HCT116 (cell line): ENCODE measurements around the gene WDR31. TPM values are rescaled to one million over a fixed set of nuclear protein-coding genes. Genes with fewer than 3 reads are reported as not detected.

Experiments
- ATAC-seq: fragments of 200-7000 bp; cut with Tn5 transposase; 2 replicates; pipeline ENCODE4 v1.9.1; 2020; ENCODE audit warnings: mild to moderate bottlenecking, moderate library complexity
- BruUV-seq: library from RNA; stranded (reverse); fragments of 400-500 nt; replicated peaks from 2 replicates; lab custom pipeline; 2021; lab: Mats Ljungman, UMichigan
- CTCF ChIA-PET: fragments of 300-600 bp; sonication (Branson Sonifier 250); formaldehyde crosslinking; loops from one replicate; lab custom pipeline; 2021; ENCODE audit warnings: antibody characterized with exemption; lab: Charles Lee
- POLR2A ChIA-PET: fragments of 300-600, 350-600 bp; sonication (Branson Sonifier 250); formaldehyde crosslinking; loops from one replicate; lab custom pipeline; 2021; ENCODE audit warnings: antibody characterized with exemption; lab: Charles Lee
- RAD21 ChIA-PET, 2 experiments: fragments of 300-600 bp; sonication (Branson Sonifier 250); formaldehyde crosslinking; loops; one replicate each; lab custom pipeline; 2023; ENCODE audit warnings: low total read pairs in 2 of 2; ENCODE audit not compliant: uncharacterized antibody in 2 of 2, unreplicated experiment in 2 of 2, low non-redundant PET in 1 of 2; lab: Charles Lee
- DNase-seq: peaks from one replicate; pipeline ENCODE4 v3.0.0-alpha.2; 2010; ENCODE audit warnings: low read depth, low spot score
- H2AFZ ChIP-seq: fragments of 200-600 bp; shearing (Covaris generic), sonication (generic); 2 replicates; pipeline ENCODE4 v1.6.1; 2017; ENCODE audit warnings: low read depth, mixed run types, mixed read lengths, antibody characterized with exemption, low read length; ENCODE audit not compliant: poor library complexity, severe bottlenecking
- H3K27ac ChIP-seq: 2 replicates; pipeline ENCODE4 v1.5.1; 2012; ENCODE audit warnings: low read depth, low read length
- H3K27me3 ChIP-seq: fragments of 200-600 bp; sonication (generic); 2 replicates; pipeline ENCODE4 v1.6.1; 2016; ENCODE audit warnings: mixed run types, low read length, mixed read lengths; ENCODE audit not compliant: insufficient read depth
- H3K36me3 ChIP-seq, 2 experiments: fragments of 200-500 bp in 1 of 2; fragments of 200-600 bp in 1 of 2; sonication (Bioruptor generic) in 1 of 2; sonication (generic) in 1 of 2; 2 replicates each; pipeline versions ENCODE4 v1.5.1 to v1.6.1; 2014 to 2016; ENCODE audit warnings: low read length in 2 of 2, inconsistent platforms in 1 of 2, mixed read lengths in 1 of 2, mixed run types in 1 of 2; ENCODE audit not compliant: insufficient read depth in 2 of 2, control insufficient read depth in 1 of 2
- H3K4me1 ChIP-seq, 2 experiments: fragments of 200-600 bp in 1 of 2; sonication (generic) in 1 of 2; 2 replicates each; pipeline versions ENCODE4 v1.5.1 to v1.6.1; 2012 to 2017; ENCODE audit warnings: low read length in 2 of 2, inconsistent platforms in 1 of 2, mild to moderate bottlenecking in 1 of 2, mixed read lengths in 1 of 2, mixed run types in 1 of 2, moderate library complexity in 1 of 2; ENCODE audit not compliant: insufficient read depth in 2 of 2, control insufficient read depth in 1 of 2
- H3K4me2 ChIP-seq: fragments of 200-600 bp; sonication (generic); 2 replicates; pipeline ENCODE4 v1.6.1; 2017; ENCODE audit warnings: mixed run types, low read length, mixed read lengths
- H3K4me3 ChIP-seq, 2 experiments: fragments of 200-600 bp in 1 of 2; sonication (generic) in 1 of 2; replicated peaks in 1 of 2; 2 replicates each; pipeline ENCODE4 v1.5.1; 2011 to 2016; ENCODE audit warnings: low read length in 2 of 2, control low read depth in 1 of 2, low read depth in 1 of 2, mild to moderate bottlenecking in 1 of 2, mixed read lengths in 1 of 2, mixed run types in 1 of 2
- H3K79me2 ChIP-seq: fragments of 200-600 bp; sonication (generic); 2 replicates; pipeline ENCODE4 v1.6.1; 2017; ENCODE audit warnings: mild to moderate bottlenecking, mixed run types, low read length, moderate library complexity, mixed read lengths; ENCODE audit not compliant: insufficient read depth
- H3K9ac ChIP-seq: fragments of 200-600 bp; sonication (generic); 2 replicates; pipeline ENCODE4 v1.6.1; 2016; ENCODE audit warnings: low read length, mixed read lengths
- H3K9me2 ChIP-seq: fragments of 200-600 bp; sonication (generic), shearing (Covaris generic); 2 replicates; pipeline ENCODE4 v1.6.1; 2017; ENCODE audit warnings: mixed run types, mild to moderate bottlenecking, moderate library complexity; ENCODE audit not compliant: insufficient read depth
- H3K9me3 ChIP-seq, 2 experiments: fragments of 200-500 bp in 1 of 2; fragments of 200-600 bp in 1 of 2; sonication (Bioruptor generic) in 1 of 2; sonication (generic) in 1 of 2; 2 replicates each; pipeline ENCODE4 v1.6.1; 2014 to 2017; ENCODE audit warnings: low read length in 2 of 2, mixed read lengths in 2 of 2, inconsistent platforms in 1 of 2, low read depth in 1 of 2, mild to moderate bottlenecking in 1 of 2, mixed run types in 1 of 2, moderate library complexity in 1 of 2; ENCODE audit not compliant: control insufficient read depth in 1 of 2, insufficient read depth in 1 of 2
- H4K20me1 ChIP-seq: fragments of 200-600 bp; sonication (generic), shearing (Covaris generic); 2 replicates; pipeline ENCODE4 v1.6.1; 2017; ENCODE audit warnings: mixed run types, mild to moderate bottlenecking, moderate library complexity; ENCODE audit not compliant: insufficient read depth
- CEBPB ChIP-seq: IDR thresholded peaks from 2 replicates; pipeline ENCODE4 v1.6.1; 2012; ENCODE audit warnings: low read depth
- ELF1 ChIP-seq: IDR thresholded peaks from 2 replicates; pipeline ENCODE4 v1.6.1; 2012; ENCODE audit warnings: low read depth, borderline replicate concordance
- EZH2 ChIP-seq: fragments of 200-600 bp; sonication (generic); IDR thresholded peaks from 2 replicates; pipeline ENCODE4 v1.6.1; 2017; ENCODE audit warnings: antibody characterized with exemption, mixed run types
- FOSL1 ChIP-seq: IDR thresholded peaks from 2 replicates; pipeline ENCODE4 v1.6.1; 2012; ENCODE audit warnings: low read depth
- POLR2A ChIP-seq: IDR thresholded peaks from 2 replicates; pipeline ENCODE4 v1.7.0; 2011; ENCODE audit warnings: borderline replicate concordance; ENCODE audit not compliant: insufficient read depth, insufficient read length; ENCODE audit errors: extremely low read depth
- POLR2AphosphoS5 ChIP-seq: IDR thresholded peaks from 2 replicates; pipeline ENCODE4 v1.6.1; 2011; ENCODE audit warnings: mild to moderate bottlenecking, low read depth, low read length, moderate library complexity
- SIN3A ChIP-seq: IDR thresholded peaks from 2 replicates; pipeline ENCODE4 v1.6.1; 2012; ENCODE audit warnings: low read depth
- ZNF274 ChIP-seq: fragments of 200-500 bp; sonication (Bioruptor generic); IDR thresholded peaks from 2 replicates; pipeline ENCODE4 v1.6.1; 2014; ENCODE audit warnings: mild to moderate bottlenecking, low read depth, low read length, inconsistent platforms
- intact Hi-C: fragments of 100-400 bp; cut with micrococcal nuclease; formaldehyde crosslinking; loops from 2 replicates; pipeline ENCODE4 v1.10.0; 2022
- total RNA-seq: library from RNA; stranded (reverse); gene quantifications from one replicate; pipeline ENCODE4 v1.2.1, GENCODE V29; 2021; ENCODE audit not compliant: unreplicated experiment
- TF ChIP-seq, protein P1 (sequence below), 3 experiments: fragments of 200-600 bp in 1 of 3; sonication (generic) in 1 of 3; IDR thresholded peaks in 2 of 3; conservative IDR thresholded peaks in 1 of 3; 2 replicates each; pipeline ENCODE4 v1.5.1; 2012 to 2017; ENCODE audit warnings: low read depth in 2 of 3, low read length in 2 of 3, antibody characterized with exemption in 1 of 3, borderline replicate concordance in 1 of 3, control low read depth in 1 of 3, mild to moderate bottlenecking in 1 of 3, mixed read lengths in 1 of 3, mixed run types in 1 of 3, moderate library complexity in 1 of 3; ENCODE audit not compliant: insufficient read depth in 1 of 3

The WDR31 gene
- total RNA-seq, 1 experiment from 2014 or later, result 5.9 TPM

DNA sequence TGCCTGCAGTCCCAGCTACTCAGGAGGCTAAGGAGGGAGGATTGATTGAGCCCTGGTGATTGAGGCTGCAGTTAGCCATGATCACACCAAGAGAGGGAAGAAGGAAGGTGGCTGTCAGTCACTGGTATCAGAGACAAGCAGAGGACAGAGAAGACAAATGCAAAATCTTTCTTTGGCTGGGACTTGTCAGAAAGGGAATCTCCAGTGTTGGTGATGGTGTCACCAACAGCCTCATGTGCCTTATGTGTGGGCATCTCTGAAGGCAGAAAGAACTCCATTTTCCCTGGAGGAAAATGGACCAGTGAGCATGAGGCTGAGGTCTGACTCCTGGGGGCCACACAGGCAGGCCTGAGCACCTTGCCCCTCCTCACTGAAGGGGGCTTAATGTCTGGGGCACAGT, 24.8 kb downstream of the WDR31 start (continued):
- no peak for TF ChIP-seq ELF1
- no peak for TF ChIP-seq ZNF274
- TF ChIP-seq EZH2, result no peak
- TF ChIP-seq SIN3A, result no peak
- TF ChIP-seq POLR2A, result no peak
- TF ChIP-seq, protein P1, sequence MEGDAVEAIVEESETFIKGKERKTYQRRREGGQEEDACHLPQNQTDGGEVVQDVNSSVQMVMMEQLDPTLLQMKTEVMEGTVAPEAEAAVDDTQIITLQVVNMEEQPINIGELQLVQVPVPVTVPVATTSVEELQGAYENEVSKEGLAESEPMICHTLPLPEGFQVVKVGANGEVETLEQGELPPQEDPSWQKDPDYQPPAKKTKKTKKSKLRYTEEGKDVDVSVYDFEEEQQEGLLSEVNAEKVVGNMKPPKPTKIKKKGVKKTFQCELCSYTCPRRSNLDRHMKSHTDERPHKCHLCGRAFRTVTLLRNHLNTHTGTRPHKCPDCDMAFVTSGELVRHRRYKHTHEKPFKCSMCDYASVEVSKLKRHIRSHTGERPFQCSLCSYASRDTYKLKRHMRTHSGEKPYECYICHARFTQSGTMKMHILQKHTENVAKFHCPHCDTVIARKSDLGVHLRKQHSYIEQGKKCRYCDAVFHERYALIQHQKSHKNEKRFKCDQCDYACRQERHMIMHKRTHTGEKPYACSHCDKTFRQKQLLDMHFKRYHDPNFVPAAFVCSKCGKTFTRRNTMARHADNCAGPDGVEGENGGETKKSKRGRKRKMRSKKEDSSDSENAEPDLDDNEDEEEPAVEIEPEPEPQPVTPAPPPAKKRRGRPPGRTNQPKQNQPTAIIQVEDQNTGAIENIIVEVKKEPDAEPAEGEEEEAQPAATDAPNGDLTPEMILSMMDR (IDR thresholded peaks at IDR 0.05 in 2 of 3, conservative IDR thresholded peaks at IDR 0.05 in 1 of 3; ENCODE audit: borderline replicate concordance in 1 of 3, insufficient read depth in 1 of 3, low read depth in 2 of 3, low read length in 2 of 3), result no peak
- no peak for TF ChIP-seq CEBPB

DNA sequence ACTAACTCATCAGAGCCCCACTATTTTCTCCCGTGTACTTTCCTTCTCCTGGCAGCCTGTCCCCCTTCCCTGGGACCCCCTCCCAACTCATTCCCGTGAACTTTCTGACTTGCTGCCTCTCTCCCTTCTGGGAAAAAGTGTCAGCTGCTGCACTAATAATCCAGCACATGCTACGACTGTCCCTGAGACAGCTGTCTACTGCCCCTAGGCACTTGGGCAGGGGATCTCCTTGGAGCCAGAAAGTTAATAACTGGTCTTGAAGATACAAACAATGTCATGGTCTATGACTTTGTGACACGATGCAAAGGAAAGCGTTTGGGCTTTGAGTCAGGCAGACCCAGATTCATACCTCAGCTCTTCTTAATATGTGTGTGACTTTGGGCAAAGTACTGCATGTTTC, 26.8 kb downstream of the WDR31 start:
- intact Hi-C loops, result no loop called here
- BruUV-seq, result no TSS peak
- ChIA-PET CTCF (no interaction called here), POLR2A (no interaction called here), RAD21 (interaction anchor here in 1 of 2 experiments (0.5 kb wide), 1 partner anchor 252 kb away, joined by 4 read pairs; no protein-coding TSS in a partner anchor)
- H3K27ac ChIP-seq, result no peak overlapping the region
- DNase-seq (no peak), ATAC-seq (no peak)
- H3K79me2 ChIP-seq, result no peaks in the 10 kb centered on the region
- no peaks in the 10 kb centered on the region for H4K20me1 ChIP-seq
- no peaks in the 10 kb centered on the region for H3K27me3 ChIP-seq
- TF ChIP-seq FOSL1 (no peak), POLR2AphosphoS5 (no peak)
- H3K9ac ChIP-seq, result no peak overlapping the region
- no peaks in the 10 kb centered on the region for H3K9me2 ChIP-seq
- H3K9me3 ChIP-seq, result no peaks in the 10 kb centered on the region
- H3K4me3 ChIP-seq, result no peak overlapping the region
- H3K4me1 ChIP-seq, result no peaks in the 10 kb centered on the region
- no peak overlapping the region for H2AFZ ChIP-seq
- no peaks in the 10 kb centered on the region for H3K36me3 ChIP-seq
- H3K4me2 ChIP-seq, result no peak overlapping the region
